ENCODE results near the gene TMOD3. TPM values are rescaled to one million over a fixed set of nuclear protein-coding genes. Genes with fewer than 3 reads are reported as not detected.

TMOD3 gene
- total RNA-seq, 4 donors from 2014 or later: 31.2 to 37.4 (median 36.7) TPM

DNA sequence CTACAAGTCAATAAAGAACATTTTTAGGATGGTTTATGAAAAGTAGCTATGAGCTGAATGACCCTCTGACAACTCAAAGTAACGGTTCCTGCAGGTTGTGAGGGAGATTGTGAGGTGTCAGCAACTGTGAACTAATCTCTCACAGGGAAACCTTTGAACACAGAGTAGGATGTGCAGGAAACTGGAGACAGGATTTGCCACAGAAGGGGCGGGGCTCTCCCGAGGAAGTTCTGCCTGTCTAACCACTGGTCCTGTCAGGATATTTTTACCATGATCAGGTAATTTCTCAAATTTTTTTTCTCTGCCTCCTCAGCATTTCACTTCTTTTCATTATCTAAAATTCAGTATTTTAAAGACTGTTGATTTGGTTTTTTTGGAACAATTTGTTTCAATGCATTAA, 108.8 kb downstream of the TMOD3 start:
- TF ChIP-seq POLR2A (IDR thresholded peaks at IDR 0.05) (no peak), POLR2AphosphoS5 (IDR thresholded peaks at IDR 0.05) (no peak), CTCF (IDR thresholded peaks at IDR 0.05) (no peak), EP300 (IDR thresholded peaks at IDR 0.05) (no peak)
- 78% methylated on average over 3 of the region's 3 CpGs for WGBS
- H3K36me3 ChIP-seq: peaks cover 37% of the 10 kb centered on the region

GRCh38 chr15:51939216-51939615, 109.8 kb downstream of the TMOD3 start:
- Histone ChIP-seq H3K4me3 (no peak overlapping the region), H3K27me3 (no peaks in the 10 kb centered on the region), H3K27ac (no peak overlapping the region), H3K9me3 (no peaks in the 10 kb centered on the region), H3K4me1 (no peaks in the 10 kb centered on the region), H3K36me3 (peaks cover 37% of the 10 kb centered on the region)
- no peak for DNase-seq (ENCODE audit: low spot score in 2 of 2)
- TF ChIP-seq EP300 (IDR thresholded peaks at IDR 0.05) (no peak), POLR2AphosphoS5 (IDR thresholded peaks at IDR 0.05) (no peak), POLR2A (IDR thresholded peaks at IDR 0.05) (no peak), CTCF (IDR thresholded peaks at IDR 0.05) (no peak)

More for the DNA sequence above, 108.8 kb downstream of the TMOD3 start:
- no peaks in the 10 kb centered on the region for H3K27me3 ChIP-seq
- H3K9me3 ChIP-seq: no peaks in the 10 kb centered on the region
- DNase-seq (ENCODE audit: low spot score in 2 of 2): no peak
- H3K27ac ChIP-seq: no peak overlapping the region
- no peaks in the 10 kb centered on the region for H3K4me1 ChIP-seq
- H3K4me3 ChIP-seq: no peak overlapping the region

DNA sequence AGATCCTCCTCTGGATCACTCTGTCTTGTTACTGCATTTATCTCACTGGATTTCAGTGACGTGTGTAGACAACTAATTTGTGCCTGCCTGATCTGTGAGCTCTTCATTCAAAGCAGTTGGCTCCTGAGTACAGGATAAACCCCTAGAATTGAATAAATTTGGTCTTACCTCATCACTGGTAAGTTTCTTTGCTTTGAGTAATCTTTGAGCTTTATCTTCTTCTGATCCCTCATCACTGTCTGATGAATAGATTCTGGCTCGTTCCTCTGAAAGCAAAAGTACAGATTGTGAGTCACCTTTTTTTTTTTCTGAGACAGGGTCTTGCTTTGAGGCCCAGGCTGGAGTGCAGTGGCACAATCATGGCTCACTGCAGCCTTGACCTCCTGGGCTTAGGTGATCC, 117.7 kb downstream of the TMOD3 start:
- Histone ChIP-seq H3K4me3 (no peak overlapping the region), H3K4me1 (no peaks in the 10 kb centered on the region), H3K9me3 (no peaks in the 10 kb centered on the region), H3K27ac (no peak overlapping the region), H3K36me3 (peaks cover 76% of the 10 kb centered on the region), H3K27me3 (no peaks in the 10 kb centered on the region)
- no peak for DNase-seq (ENCODE audit: low spot score in 2 of 2)
- WGBS: 61% methylated on average over 2 of the region's 2 CpGs
- TF ChIP-seq EP300 (IDR thresholded peaks at IDR 0.05): no peak
- no peak for TF ChIP-seq POLR2A (IDR thresholded peaks at IDR 0.05)
- no peak for TF ChIP-seq POLR2AphosphoS5 (IDR thresholded peaks at IDR 0.05)
- TF ChIP-seq CTCF (IDR thresholded peaks at IDR 0.05): no peak

DNA sequence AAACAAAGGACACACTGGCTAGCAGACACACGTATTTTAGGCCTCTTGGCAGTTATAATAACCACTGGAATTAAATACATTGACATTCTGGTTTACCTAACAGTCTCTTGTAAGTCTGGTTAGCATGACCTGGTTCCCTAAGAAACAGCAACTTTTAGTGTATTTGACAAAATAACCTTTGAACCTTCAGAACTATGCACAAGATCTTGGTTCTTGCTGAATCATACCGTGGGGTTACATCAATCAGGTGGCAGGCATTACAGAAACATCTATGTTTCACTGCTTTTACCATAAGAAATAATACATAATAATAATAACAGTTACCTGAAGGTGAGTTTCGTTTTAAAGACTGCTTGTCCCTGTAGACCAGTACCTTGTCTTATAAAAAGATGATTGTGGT, 123.4 kb downstream of the TMOD3 start:
- H3K36me3 ChIP-seq: peaks cover 86% of the 10 kb centered on the region
- H3K9me3 ChIP-seq: no peaks in the 10 kb centered on the region
- no peak for DNase-seq (ENCODE audit: low spot score in 2 of 2)
- no peaks in the 10 kb centered on the region for H3K4me1 ChIP-seq
- TF ChIP-seq EP300 (IDR thresholded peaks at IDR 0.05): no peak
- no peak for TF ChIP-seq POLR2AphosphoS5 (IDR thresholded peaks at IDR 0.05)
- no peak for TF ChIP-seq CTCF (IDR thresholded peaks at IDR 0.05)
- TF ChIP-seq POLR2A (IDR thresholded peaks at IDR 0.05): no peak
- no peaks in the 10 kb centered on the region for H3K27me3 ChIP-seq
- H3K4me3 ChIP-seq: no peak overlapping the region
- WGBS: 95% methylated on average over 3 of the region's 3 CpGs
- H3K27ac ChIP-seq: no peak overlapping the region

DNA sequence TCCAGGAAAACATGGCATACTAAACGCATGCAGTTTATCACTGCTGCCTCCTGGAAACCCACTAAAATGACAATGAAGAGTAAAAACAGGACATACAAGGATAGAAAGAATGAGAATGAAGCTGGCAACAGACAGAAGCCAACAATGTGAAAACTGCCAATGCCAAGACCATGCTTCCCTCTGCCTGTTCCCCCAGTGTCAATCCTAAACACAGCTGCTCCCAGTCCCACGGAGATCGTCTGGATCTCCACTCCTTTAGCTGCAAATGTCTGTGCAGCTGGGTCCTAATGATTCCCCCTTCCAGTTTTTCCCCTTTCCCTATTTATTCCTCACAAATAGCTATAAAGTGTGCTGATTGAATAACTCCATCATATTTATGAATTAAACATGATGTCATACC, 126.1 kb downstream of the TMOD3 start:
- no peak overlapping the region for H3K4me3 ChIP-seq
- WGBS: 91% methylated on average over 3 of the region's 3 CpGs
- H3K27me3 ChIP-seq: no peaks in the 10 kb centered on the region
- H3K4me1 ChIP-seq: no peaks in the 10 kb centered on the region
- H3K27ac ChIP-seq: no peak overlapping the region
- H3K36me3 ChIP-seq: peaks cover 85% of the 10 kb centered on the region
- no peak for DNase-seq (ENCODE audit: low spot score in 2 of 2)
- no peaks in the 10 kb centered on the region for H3K9me3 ChIP-seq
- TF ChIP-seq POLR2AphosphoS5 (IDR thresholded peaks at IDR 0.05) (no peak), EP300 (IDR thresholded peaks at IDR 0.05) (no peak), POLR2A (IDR thresholded peaks at IDR 0.05) (no peak), CTCF (IDR thresholded peaks at IDR 0.05) (no peak)

Other genes starting within 250 kb of the TMOD3 start
- 10 to 100 TPM in 2 of 4 donors, 1 to 10 TPM in 2; 4.1 to 32.9 (median 8.3) TPM for gene DMXL2, start 206.9 kb upstream of the TMOD3 start, total RNA-seq
- not detected for gene SCG3, start 148.2 kb upstream of the TMOD3 start, total RNA-seq
- gene LYSMD2, start 92.0 kb upstream of the TMOD3 start, total RNA-seq: 10 to 100 TPM in 2 of 4 donors, 1 to 10 TPM in 2; 8.8 to 16.1 (median 10.2) TPM
- 10 to 100 TPM in 2 of 4 donors, 1 to 10 TPM in 2; 7.8 to 18.7 (median 9.5) TPM for gene TMOD2, start 78.1 kb upstream of the TMOD3 start, total RNA-seq
- 10 to 100 TPM; 26.2 to 30.2 (median 28.4) TPM for gene LEO1, start 142.1 kb downstream of the TMOD3 start, total RNA-seq
- 10 to 100 TPM; 50.0 to 87.1 (median 69.2) TPM for gene MAPK6, start 189.6 kb downstream of the TMOD3 start, total RNA-seq